K562 (cell line): Measurements from ENCODE around the gene EXT2. TPM values are rescaled to one million over a fixed set of nuclear protein-coding genes. Genes with fewer than 3 reads are reported as not detected.

ENCODE experiments used
- ATAC-seq: fragments of 200-7000 bp; cut with Tn5 transposase; 3 replicates; pipeline ENCODE4 v1.9.1; 2020; ENCODE audit warnings: moderate library complexity
- BruUV-seq: library from RNA; stranded (reverse); fragments of 400-500 nt; replicated peaks from 2 replicates; lab custom pipeline; 2021; lab: Mats Ljungman, UMichigan
- CTCF ChIA-PET: fragments of 300-600 bp; formaldehyde crosslinking; extraction: SDS; loops from one replicate; lab custom pipeline; 2021; ENCODE audit warnings: low intra/inter-chr PET ratio; lab: Yijun Ruan, JAX
- POLR2A ChIA-PET: fragments of 300-600, 350-650 bp; sonication (Branson Sonifier 250); formaldehyde crosslinking; extraction: SDS; loops from one replicate; lab custom pipeline; 2021; ENCODE audit warnings: antibody characterized with exemption, inconsistent platforms; lab: Yijun Ruan, JAX
- DNase-seq, 4 experiments: peaks; one replicate each; pipeline versions ENCODE4 v3.0.0 to v3.0.0-alpha.2; 2011 to 2018; ENCODE audit warnings: low spot score in 3 of 4, mixed read lengths in 3 of 4; ENCODE audit errors: extremely low read depth in 1 of 4
- FAIRE-seq: peaks from 2 replicates; lab custom pipeline; 2011; peaks lifted over from hg19 to GRCh38; lab: Jason Lieb, UNC
- H2AFZ ChIP-seq: 2 replicates; pipeline ENCODE4 v1.6.0; 2011; ENCODE audit warnings: low read depth, low read length, control low read depth, inconsistent platforms
- H3K27ac ChIP-seq: fragments of 200-600 bp; 3 replicates; pipeline ENCODE4 v1.8.0; 2011; ENCODE audit warnings: low read depth, mild to moderate bottlenecking, control low read depth, inconsistent platforms, low read length, moderate library complexity, mixed read lengths; ENCODE audit errors: extremely low read depth
- H3K27me3 ChIP-seq, 2 experiments: fragments of 300-600 bp in 1 of 2; 2 replicates in 1 of 2; 3 replicates in 1 of 2; pipeline versions ENCODE4 v1.6.0 to v1.8.0; 2011; ENCODE audit warnings: inconsistent platforms in 2 of 2, low read length in 2 of 2, mild to moderate bottlenecking in 1 of 2, mixed read lengths in 1 of 2, moderate library complexity in 1 of 2; ENCODE audit not compliant: control insufficient read depth in 2 of 2, insufficient read depth in 2 of 2
- H3K36me3 ChIP-seq: fragments of 300-600 bp; 3 replicates; pipeline ENCODE4 v1.8.0; 2011; ENCODE audit warnings: mild to moderate bottlenecking, low read length, inconsistent platforms; ENCODE audit not compliant: control insufficient read depth, insufficient read depth
- H3K4me1 ChIP-seq, 2 experiments: fragments of 200-600 bp in 1 of 2; replicated peaks in 1 of 2; 2 replicates in 1 of 2; 3 replicates in 1 of 2; pipeline versions ENCODE4 v1.5.1 to v1.8.0; 2011; ENCODE audit warnings: inconsistent platforms in 2 of 2, low read length in 2 of 2, mild to moderate bottlenecking in 1 of 2, mixed read lengths in 1 of 2, moderate library complexity in 1 of 2; ENCODE audit not compliant: control insufficient read depth in 2 of 2, insufficient read depth in 2 of 2
- H3K4me2 ChIP-seq: 2 replicates; pipeline ENCODE4 v1.6.1; 2011; ENCODE audit warnings: low read length, control low read depth, inconsistent platforms, mixed read lengths; ENCODE audit not compliant: insufficient read depth
- H3K4me3 ChIP-seq: fragments of 200-600 bp; sonication (generic), shearing (Covaris generic); 2 replicates; pipeline ENCODE4 v1.5.1; 2016; ENCODE audit warnings: control low read depth, inconsistent platforms
- H3K79me2 ChIP-seq: fragments of 200-600 bp; 3 replicates; pipeline ENCODE4 v1.8.0; 2011; ENCODE audit warnings: low read length, inconsistent platforms; ENCODE audit not compliant: control insufficient read depth, insufficient read depth
- H3K9ac ChIP-seq, 2 experiments: 2 replicates each; pipeline versions ENCODE4 v1.6.0 to v1.6.1; 2011; ENCODE audit warnings: low read depth in 2 of 2, low read length in 2 of 2, control low read depth in 1 of 2, inconsistent platforms in 1 of 2, mild to moderate bottlenecking in 1 of 2, mixed read lengths in 1 of 2; ENCODE audit not compliant: insufficient read depth in 1 of 2
- H3K9me1 ChIP-seq: one replicate; pipeline ENCODE4 v1.6.0; 2011; ENCODE audit warnings: inconsistent platforms, mild to moderate bottlenecking, low read length, moderate library complexity; ENCODE audit not compliant: control insufficient read depth, insufficient read depth
- H3K9me3 ChIP-seq: replicated peaks from 2 replicates; pipeline ENCODE4 v1.5.1; 2011; ENCODE audit warnings: low read depth, low read length, inconsistent platforms; ENCODE audit not compliant: control insufficient read depth, insufficient read depth
- H4K20me1 ChIP-seq: replicated peaks from 2 replicates; pipeline ENCODE4 v1.6.1; 2011; ENCODE audit warnings: low read length, inconsistent platforms, mixed read lengths; ENCODE audit not compliant: control insufficient read depth, insufficient read depth
- FUS ChIP-seq: fragments of 200-400 bp; formaldehyde crosslinking; optimal IDR thresholded peaks from 2 replicates; pipeline ENCODE3; 2017; ENCODE audit warnings: low read depth, low read length
- POLR2B ChIP-seq: fragments of 450-650 bp; IDR thresholded peaks from 2 replicates; pipeline ENCODE4 v1.6.1; 2018; ENCODE audit warnings: low read depth; ENCODE audit not compliant: partially characterized antibody
- RBM14 ChIP-seq: fragments of 200-400 bp; formaldehyde crosslinking; IDR thresholded peaks from 2 replicates; pipeline ENCODE4 v1.6.1; 2018; ENCODE audit warnings: low read depth, mild to moderate bottlenecking, low read length, moderate library complexity, borderline replicate concordance; ENCODE audit not compliant: insufficient read depth
- SIN3A ChIP-seq, 2 experiments: fragments of 150-350 bp in 1 of 2; IDR thresholded peaks; 2 replicates each; pipeline ENCODE4 v1.6.1; 2011 to 2016; ENCODE audit warnings: borderline replicate concordance in 2 of 2, low read depth in 2 of 2, low read length in 2 of 2, mild to moderate bottlenecking in 2 of 2, moderate library complexity in 2 of 2; ENCODE audit not compliant: control insufficient read depth in 1 of 2
- TCF7 ChIP-seq: sonication (generic); IDR thresholded peaks from 2 replicates; pipeline ENCODE4 v1.6.1; 2016; ENCODE audit warnings: antibody characterized with exemption, borderline replicate concordance
- ZNF134 ChIP-seq: fragments of 250-450 bp; sonication (Bioruptor Pico); conservative IDR thresholded peaks from 2 replicates; pipeline ENCODE4 v1.4.0; 2020
- ZNF165 ChIP-seq: fragments of 250-450 bp; sonication (Bioruptor Pico); IDR thresholded peaks from 2 replicates; pipeline ENCODE4 v1.4.0; 2020; ENCODE audit warnings: borderline replicate concordance
- ZNF253 ChIP-seq: fragments of 250-450 bp; sonication (Bioruptor Pico); conservative IDR thresholded peaks from 2 replicates; pipeline ENCODE4 v1.6.1; 2021; ENCODE audit warnings: mild to moderate bottlenecking
- ZNF347 ChIP-seq: fragments of 450-650 bp; formaldehyde crosslinking; IDR thresholded peaks from 2 replicates; pipeline ENCODE4 v1.4.0; 2020; ENCODE audit warnings: low read depth, mild to moderate bottlenecking, moderate library complexity
- WGBS: fragments of 100-300 bp; shearing (Covaris generic); methylation state at CpG from one replicate; pipeline ENCODE4 v1.1.6; 2016; ENCODE audit warnings: low coverage, mixed read lengths; ENCODE audit not compliant: insufficient coverage; ENCODE audit errors: missing lambda C conversion rate; 5-methylcytosine and 5-hydroxymethylcytosine counted together
- in situ Hi-C: fragments of 300-500 bp; cut with MboI; formaldehyde crosslinking; loops from 4 replicates; pipeline ENCODE4 v1.15.0; 2018; ENCODE audit warnings: inconsistent platforms, mixed read lengths
- intact Hi-C: fragments of 100-400 bp; cut with micrococcal nuclease; formaldehyde crosslinking; loops from 2 replicates; pipeline ENCODE4 v1.14.2; 2022
- polyA plus RNA-seq, 8 experiments: library from polyadenylated mRNA; depleted of rRNA in 4 of 8; stranded (reverse) in 5 of 8; unstranded in 3 of 8; fragments of >200 nt; fragmentation: Nextera tagmentation in 2 of 8; fragmentation: Illumina TruSeq in 1 of 8; extraction: Ambion mirVana in 2 of 8; extraction: Trizol in 1 of 8; gene quantifications; 2 replicates each; pipeline versions ENCODE4 v1.2.1 to v1.2.3, GENCODE V29; 2011 to 2014; ENCODE audit warnings: inconsistent platforms in 1 of 8, missing spikeins in 1 of 8
- total RNA-seq, 7 experiments: library from RNA; depleted of rRNA in 6 of 7; stranded (reverse); fragments of >200 nt in 6 of 7; fragmentation: Illumina TruSeq in 2 of 7; extraction: Trizol in 2 of 7; gene quantifications; 2 replicates each; pipeline versions ENCODE4 v1.2.1 to v1.2.3, GENCODE V29; 2011 to 2021; ENCODE audit warnings: low replicate concordance in 1 of 7
- TF ChIP-seq, protein P1 (sequence below): IDR thresholded peaks from 2 replicates; pipeline ENCODE4 v1.6.1; 2012; ENCODE audit warnings: low read depth, low read length, improper control_type of control experiment, borderline replicate concordance
- TF ChIP-seq, protein P2 (sequence below): fragments of 250-450 bp; sonication (Bioruptor Pico); IDR thresholded peaks from 2 replicates; pipeline ENCODE4 v1.8.0; 2022; ENCODE audit warnings: inconsistent platforms

The EXT2 gene
- total and polyA plus RNA-seq, 9 of the 15 experiments (the other 6 are each of a cell fraction or from before 2014, with no cell fraction given): 7.5 to 52.1 (median 38.1) TPM

DNA sequence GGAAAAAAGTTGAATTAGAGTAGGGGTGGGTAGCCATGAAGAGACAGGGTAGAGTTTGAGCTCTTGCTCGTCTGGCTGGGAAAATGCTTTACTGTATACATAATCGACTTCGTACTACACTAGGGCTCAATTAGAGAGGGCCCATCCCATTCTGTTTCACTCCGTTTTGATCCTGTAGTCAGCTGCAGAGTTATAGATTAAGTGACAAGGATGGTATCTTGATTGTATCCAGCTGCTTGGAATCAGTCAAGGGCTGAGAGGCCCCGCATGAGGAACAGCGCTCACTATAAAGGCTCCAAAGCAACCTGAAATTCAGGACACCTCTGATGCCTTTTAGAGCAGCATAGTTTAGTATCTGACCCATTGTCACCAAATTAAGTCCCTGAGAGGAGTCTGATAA is 132.9 kb downstream of the EXT2 start:
- POLR2A ChIA-PET: interaction anchor here (1.3 kb wide), 1 partner anchor 10 kb away, joined by 4 read pairs; no protein-coding TSS in a partner anchor
- H2AFZ ChIP-seq: no peak overlapping the region
- H3K4me2 ChIP-seq: no peak overlapping the region
- no TSS peak for BruUV-seq
- H3K4me1 ChIP-seq: no peaks in the 10 kb centered on the region
- no peaks in the 10 kb centered on the region for H4K20me1 ChIP-seq
- H3K4me3 ChIP-seq: no peak overlapping the region
- peaks cover 3% of the 10 kb centered on the region; the same call in 2 of the 3 replicates for H3K36me3 ChIP-seq
- H3K27me3 ChIP-seq: no peaks in the 10 kb centered on the region
- H3K9ac ChIP-seq: no peak overlapping the region
- no peaks in the 10 kb centered on the region for H3K9me1 ChIP-seq
- CTCF ChIA-PET: interaction anchor here (0.7 kb wide), 1 partner anchor 95 kb away, joined by 3 read pairs; no protein-coding TSS in a partner anchor
- no peak for FAIRE-seq
- TF ChIP-seq, protein P1, sequence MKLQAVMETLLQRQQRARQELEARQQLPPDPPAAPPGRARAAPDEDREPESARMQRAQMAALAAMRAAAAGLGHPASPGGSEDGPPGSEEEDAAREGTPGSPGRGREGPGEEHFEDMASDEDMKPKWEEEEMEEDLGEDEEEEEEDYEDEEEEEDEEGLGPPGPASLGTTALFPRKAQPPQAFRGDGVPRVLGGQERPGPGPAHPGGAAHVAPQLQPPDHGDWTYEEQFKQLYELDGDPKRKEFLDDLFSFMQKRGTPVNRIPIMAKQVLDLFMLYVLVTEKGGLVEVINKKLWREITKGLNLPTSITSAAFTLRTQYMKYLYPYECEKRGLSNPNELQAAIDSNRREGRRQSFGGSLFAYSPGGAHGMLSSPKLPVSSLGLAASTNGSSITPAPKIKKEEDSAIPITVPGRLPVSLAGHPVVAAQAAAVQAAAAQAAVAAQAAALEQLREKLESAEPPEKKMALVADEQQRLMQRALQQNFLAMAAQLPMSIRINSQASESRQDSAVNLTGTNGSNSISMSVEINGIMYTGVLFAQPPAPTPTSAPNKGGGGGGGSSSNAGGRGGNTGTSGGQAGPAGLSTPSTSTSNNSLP: no peak
- no peak for DNase-seq
- H3K27ac ChIP-seq: no peak overlapping the region
- intact Hi-C loops: no loop called here
- no peaks in the 10 kb centered on the region for H3K9me3 ChIP-seq
- no peaks in the 10 kb centered on the region for H3K79me2 ChIP-seq
- in situ Hi-C loops: no loop called here
- 68% methylated on average over 6 of the region's 6 CpGs for WGBS
- ATAC-seq: no peak

DNA sequence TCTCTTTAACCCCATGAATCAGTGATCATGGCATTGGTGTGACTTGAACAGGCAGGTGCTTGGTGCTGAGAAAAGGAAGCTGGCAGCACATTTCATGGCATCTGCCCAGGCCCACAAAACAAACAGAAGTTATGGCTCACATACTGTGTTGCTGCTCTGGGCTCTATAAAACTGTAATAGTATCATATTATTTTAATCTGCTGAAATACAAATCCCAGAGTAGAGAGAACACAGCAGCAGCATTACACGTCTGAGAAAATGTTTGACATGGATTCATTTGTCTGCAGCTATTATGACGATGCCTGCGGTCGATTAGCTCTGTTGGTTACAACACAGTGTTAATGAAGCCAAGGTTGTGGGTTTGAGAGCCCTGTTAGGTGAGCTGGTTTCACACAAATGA is 133.6 kb downstream of the EXT2 start:
- intact Hi-C loops: no loop called here
- H3K27ac ChIP-seq: no peak overlapping the region

More for the DNA sequence above, 133.6 kb downstream of the EXT2 start:
- BruUV-seq: no TSS peak
- no peaks in the 10 kb centered on the region for H3K9me1 ChIP-seq
- DNase-seq: no peak
- in situ Hi-C loops: no loop called here
- ATAC-seq: no peak
- no peaks in the 10 kb centered on the region for H3K4me1 ChIP-seq
- TF ChIP-seq ZNF253: no peak
- TF ChIP-seq, protein P2, sequence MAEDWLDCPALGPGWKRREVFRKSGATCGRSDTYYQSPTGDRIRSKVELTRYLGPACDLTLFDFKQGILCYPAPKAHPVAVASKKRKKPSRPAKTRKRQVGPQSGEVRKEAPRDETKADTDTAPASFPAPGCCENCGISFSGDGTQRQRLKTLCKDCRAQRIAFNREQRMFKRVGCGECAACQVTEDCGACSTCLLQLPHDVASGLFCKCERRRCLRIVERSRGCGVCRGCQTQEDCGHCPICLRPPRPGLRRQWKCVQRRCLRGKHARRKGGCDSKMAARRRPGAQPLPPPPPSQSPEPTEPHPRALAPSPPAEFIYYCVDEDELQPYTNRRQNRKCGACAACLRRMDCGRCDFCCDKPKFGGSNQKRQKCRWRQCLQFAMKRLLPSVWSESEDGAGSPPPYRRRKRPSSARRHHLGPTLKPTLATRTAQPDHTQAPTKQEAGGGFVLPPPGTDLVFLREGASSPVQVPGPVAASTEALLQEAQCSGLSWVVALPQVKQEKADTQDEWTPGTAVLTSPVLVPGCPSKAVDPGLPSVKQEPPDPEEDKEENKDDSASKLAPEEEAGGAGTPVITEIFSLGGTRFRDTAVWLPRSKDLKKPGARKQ (CRISPR knock-in tag): no peak
- no peak for TF ChIP-seq ZNF347 (CRISPR knock-in tag)
- no peak for TF ChIP-seq ZNF165
- no peak for TF ChIP-seq SIN3A (IDR thresholded peaks at IDR 0.05; ENCODE audit: borderline replicate concordance in 2 of 2, control insufficient read depth in 1 of 2, low read depth in 2 of 2, low read length in 2 of 2)
- no peak for TF ChIP-seq FUS
- no peak for TF ChIP-seq TCF7
- no peak for TF ChIP-seq ZNF134
- TF ChIP-seq RBM14: no peak
- no peak for TF ChIP-seq POLR2B
- no peaks in the 10 kb centered on the region for H3K79me2 ChIP-seq
- ChIA-PET CTCF (interaction anchor here (0.7 kb wide), 1 partner anchor 96 kb away, joined by 3 read pairs; no protein-coding TSS in a partner anchor), POLR2A (no interaction called here)
- H3K27me3 ChIP-seq: no peaks in the 10 kb centered on the region
- no peak overlapping the region for H2AFZ ChIP-seq
- no peak overlapping the region for H3K4me2 ChIP-seq
- no peak for FAIRE-seq
- peaks cover 3% of the 10 kb centered on the region; the same call in 2 of the 3 replicates for H3K36me3 ChIP-seq
- 84% methylated on average over 4 of the region's 4 CpGs for WGBS
- H3K9me3 ChIP-seq: no peaks in the 10 kb centered on the region
- no peak overlapping the region for H3K9ac ChIP-seq
- H4K20me1 ChIP-seq: no peaks in the 10 kb centered on the region
- no peak overlapping the region for H3K4me3 ChIP-seq
